BLaER1 treated with 17β-estradiol and CSF1 and Interleukin-3, amounts not matched to agents 10 nM and 100 nM (cell line): Measurements from ENCODE around the gene SFRP5.

Source experiments
- H3K27ac ChIP-seq, 11 experiments: shearing (Covaris generic); formaldehyde crosslinking; 2 replicates each; pipeline ENCODE4 v1.8.1; 2022
- H3K27me3 ChIP-seq, 11 experiments: shearing (Covaris generic); formaldehyde crosslinking; 2 replicates each; pipeline ENCODE4 v1.8.1; 2022
- H3K36me3 ChIP-seq, 11 experiments: shearing (Covaris generic); formaldehyde crosslinking; 2 replicates each; pipeline ENCODE4 v1.8.1; 2022
- H3K4me1 ChIP-seq, 10 experiments: shearing (Covaris generic); formaldehyde crosslinking; 2 replicates each; pipeline ENCODE4 v1.8.1; 2022
- H3K4me2 ChIP-seq, 11 experiments: shearing (Covaris generic); formaldehyde crosslinking; 2 replicates each; pipeline ENCODE4 v1.8.1; 2022
- H3K4me3 ChIP-seq, 10 experiments: shearing (Covaris generic); formaldehyde crosslinking; 2 replicates each; pipeline ENCODE4 v1.8.1; 2022
- H3K9ac ChIP-seq, 11 experiments: shearing (Covaris generic); formaldehyde crosslinking; 2 replicates each; pipeline ENCODE4 v1.8.1; 2022
- H3K9me3 ChIP-seq, 11 experiments: shearing (Covaris generic); formaldehyde crosslinking; replicated peaks in 1 of 11; 2 replicates each; pipeline ENCODE4 v1.8.1; 2022
- H4K20me1 ChIP-seq, 11 experiments: shearing (Covaris generic); formaldehyde crosslinking; 2 replicates each; pipeline ENCODE4 v1.8.1; 2022
- Cebpa-rat ChIP-seq, 11 experiments: shearing (Covaris generic); IDR thresholded peaks; 2 replicates each; pipeline ENCODE4 v1.8.1; 2022

SFRP5 gene

GRCh38 chr10:97780841-97781617, 9.2 kb upstream of the SFRP5 start:
- Histone ChIP-seq H3K9me3 (no peaks in the 10 kb centered on the region), H3K27me3 (no peaks in the 10 kb centered on the region), H3K4me2 (peak overlapping the region; percentile 52 to 91 (median 85)), H4K20me1 (no peaks in the 10 kb centered on the region), H3K27ac (peak overlapping the region in 9 of 11 experiments; percentile 5 to 56 (median 33); a peak in 13 of 22 replicates), H3K9ac (peak overlapping the region in 8 of 11 experiments; percentile 2 to 48 (median 26); a peak in 9 of 22 replicates), H3K4me3 (peak overlapping the region in 1 of 10 experiments; percentile 27; a peak in 1 of 20 replicates), H3K4me1 (peaks cover 21 to 57% (median 38%) of the 10 kb centered on the region in 10 experiments), H3K36me3 (no peaks in the 10 kb centered on the region)
- TF ChIP-seq Cebpa-rat (IDR thresholded peaks at IDR 0.05) = no peak

GRCh38 chr10:97779975-97780374, 8.2 kb upstream of the SFRP5 start:
- H3K27me3 ChIP-seq = peaks cover 0 to 1% (median 0%) of the 10 kb centered on the region in 11 experiments; a peak in 2 of 22 replicates
- TF ChIP-seq Cebpa-rat (IDR thresholded peaks at IDR 0.05) = no peak

GRCh38 chr10:97779492-97779891, 7.7 kb upstream of the SFRP5 start:
- Histone ChIP-seq H3K4me3 (no peak overlapping the region), H3K36me3 (no peaks in the 10 kb centered on the region), H3K4me1 (peaks cover 21 to 57% (median 38%) of the 10 kb centered on the region in 10 experiments), H3K9me3 (no peaks in the 10 kb centered on the region), H4K20me1 (peaks cover 0 to 7% (median 0%) of the 10 kb centered on the region in 11 experiments; a peak in 2 of 22 replicates), H3K4me2 (peak overlapping the region in 3 of 11 experiments; percentile 47 to 70 (median 69); a peak in 4 of 22 replicates), H3K27me3 (peaks cover 0 to 6% (median 0%) of the 10 kb centered on the region in 11 experiments; a peak in 2 of 22 replicates), H3K27ac (no peak overlapping the region), H3K9ac (no peak overlapping the region)
- no peak for TF ChIP-seq Cebpa-rat (IDR thresholded peaks at IDR 0.05)

More at GRCh38 chr10:97779975-97780374, 8.2 kb upstream of the SFRP5 start:
- no peaks in the 10 kb centered on the region for H3K9me3 ChIP-seq
- H3K4me2 ChIP-seq = peak overlapping the region in 5 of 11 experiments; percentile 85 to 91 (median 90); a peak in 7 of 22 replicates
- H3K4me1 ChIP-seq = peaks cover 21 to 57% (median 38%) of the 10 kb centered on the region in 10 experiments
- no peak overlapping the region for H3K9ac ChIP-seq
- no peak overlapping the region for H3K4me3 ChIP-seq
- peaks cover 0 to 3% (median 0%) of the 10 kb centered on the region in 11 experiments; a peak in 2 of 22 replicates for H4K20me1 ChIP-seq
- H3K27ac ChIP-seq = no peak overlapping the region
- H3K36me3 ChIP-seq = no peaks in the 10 kb centered on the region

- peak overlapping the region in 8 of 11 experiments; percentile 8 to 70 (median 48); a peak in 15 of 22 replicates for H3K4me2 ChIP-seq
- no peak overlapping the region for H3K27ac ChIP-seq
- H3K4me1 ChIP-seq = peaks cover 21 to 57% (median 38%) of the 10 kb centered on the region in 10 experiments
- H4K20me1 ChIP-seq = peaks cover 0 to 12% (median 0%) of the 10 kb centered on the region in 11 experiments; a peak in 4 of 22 replicates
- H3K27me3 ChIP-seq = peaks cover 1 to 12% (median 6%) of the 10 kb centered on the region in 11 experiments
- no peaks in the 10 kb centered on the region for H3K36me3 ChIP-seq
- no peak for TF ChIP-seq Cebpa-rat (IDR thresholded peaks at IDR 0.05)
- 0 out of 22 replicates have a peak overlapping the region, but pooled peaks of 1 of the 11 experiments have one; percentile 21 for H3K9ac ChIP-seq
- no peak overlapping the region for H3K4me3 ChIP-seq
- no peaks in the 10 kb centered on the region for H3K9me3 ChIP-seq
Observed at GRCh38 chr10:97778452-97779302, 6.9 kb upstream of the SFRP5 start.

GRCh38 chr10:97777143-97777542, 5.3 kb upstream of the SFRP5 start:
- H3K9ac ChIP-seq = no peak overlapping the region
- TF ChIP-seq Cebpa-rat (IDR thresholded peaks at IDR 0.05) = no peak
- no peaks in the 10 kb centered on the region for H3K36me3 ChIP-seq
- no peaks in the 10 kb centered on the region for H3K9me3 ChIP-seq
- peaks cover 17 to 47% (median 29%) of the 10 kb centered on the region in 10 experiments for H3K4me1 ChIP-seq
- no peak overlapping the region for H3K4me3 ChIP-seq
- peaks cover 17 to 27% (median 21%) of the 10 kb centered on the region in 11 experiments for H3K27me3 ChIP-seq
- H4K20me1 ChIP-seq = peaks cover 0 to 27% (median 12%) of the 10 kb centered on the region in 11 experiments; a peak in 12 of 22 replicates
- H3K27ac ChIP-seq = no peak overlapping the region
- H3K4me2 ChIP-seq = no peak overlapping the region

- Histone ChIP-seq H3K27me3 (peaks cover 40 to 50% (median 44%) of the 10 kb centered on the region in 11 experiments), H3K36me3 (no peaks in the 10 kb centered on the region), H3K4me3 (no peak overlapping the region), H3K27ac (no peak overlapping the region), H3K4me1 (peaks cover 10 to 39% (median 23%) of the 10 kb centered on the region in 10 experiments), H3K9me3 (no peaks in the 10 kb centered on the region), H4K20me1 (peaks cover 0 to 50% (median 29%) of the 10 kb centered on the region in 11 experiments; a peak in 18 of 22 replicates), H3K9ac (no peak overlapping the region), H3K4me2 (no peak overlapping the region)
- TF ChIP-seq Cebpa-rat (IDR thresholded peaks at IDR 0.05) = no peak
Observed at GRCh38 chr10:97774811-97775294, 3.1 kb upstream of the SFRP5 start.

GRCh38 chr10:97773096-97773495, 1.3 kb upstream of the SFRP5 start:
- H3K4me2 ChIP-seq = no peak overlapping the region
- no peak overlapping the region for H3K9ac ChIP-seq
- TF ChIP-seq Cebpa-rat (IDR thresholded peaks at IDR 0.05) = no peak
- peaks cover 49 to 67% (median 59%) of the 10 kb centered on the region in 11 experiments for H3K27me3 ChIP-seq
- H3K27ac ChIP-seq = no peak overlapping the region
- H4K20me1 ChIP-seq = peaks cover 0 to 66% (median 37%) of the 10 kb centered on the region in 11 experiments; a peak in 18 of 22 replicates
- no peaks in the 10 kb centered on the region for H3K36me3 ChIP-seq
- H3K4me1 ChIP-seq = peaks cover 10 to 24% (median 15%) of the 10 kb centered on the region in 10 experiments
- no peak overlapping the region for H3K4me3 ChIP-seq
- H3K9me3 ChIP-seq = no peaks in the 10 kb centered on the region
